Measurements from ENCODE around the gene SLC66A2. TPM values are rescaled to one million over a fixed set of nuclear protein-coding genes. Genes with fewer than 3 reads are reported as not detected.

SLC66A2 gene
- total RNA-seq, 1 experiment from 2014 or later, result 13.0 TPM

- no peak overlapping the region for H3K4me2 ChIP-seq (ENCODE audit: insufficient read depth, insufficient read length, low read length)
- no peak overlapping the region for H2BK5ac ChIP-seq (ENCODE audit: insufficient read length, low read length)
- H4K91ac ChIP-seq (ENCODE audit: insufficient read length, low read depth, low read length), result no peak overlapping the region
- H3K27me3 ChIP-seq (ENCODE audit: insufficient read depth, low read length), result no peaks in the 10 kb centered on the region
- H3K18ac ChIP-seq (ENCODE audit: insufficient read length, low read depth, low read length), result no peak overlapping the region
- no peaks in the 10 kb centered on the region for H4K20me1 ChIP-seq (ENCODE audit: control insufficient read depth, insufficient read depth, insufficient read length)
- H3K79me1 ChIP-seq (ENCODE audit: insufficient read depth, low read depth, low read length, poor library complexity, severe bottlenecking), result no peaks in the 10 kb centered on the region
- Mint-ChIP-seq H3K9me3 (peaks cover 7 to 10% of the 10 kb centered on the region in 2 experiments; a peak in 3 of 5 replicates), H3K27ac (no peak overlapping the region), H3K27me3 (ENCODE audit: low read depth) (peaks cover 2% of the 10 kb centered on the region; the same call in 1 of the 2 replicates), H3K4me1 (peaks cover 4 to 9% of the 10 kb centered on the region in 2 experiments; a peak in 3 of 4 replicates), H3K4me3 (no peak overlapping the region; a peak in 1 of 5 replicates), H3K36me3 (ENCODE audit: insufficient read depth in 1 of 3, low read depth in 3 of 3) (peaks cover 2 to 16% (median 8%) of the 10 kb centered on the region in 3 experiments; a peak in 5 of 7 replicates)
- H2BK120ac ChIP-seq (ENCODE audit: low read depth, low read length, poor library complexity, severe bottlenecking), result no peak overlapping the region
- H3K9ac ChIP-seq (ENCODE audit: extremely low read depth, insufficient read length, low read length), result no peak overlapping the region
- no peak overlapping the region for H2BK12ac ChIP-seq (ENCODE audit: insufficient read length, low read depth, low read length)
- no peak overlapping the region for H2BK15ac ChIP-seq (ENCODE audit: low read depth, low read length)
- H2BK20ac ChIP-seq (ENCODE audit: low read depth, low read length, poor library complexity, severe bottlenecking), result no peak overlapping the region
- no peaks in the 10 kb centered on the region for H3K79me2 ChIP-seq (ENCODE audit: insufficient read depth, low read length)
- no peak overlapping the region for H4K5ac ChIP-seq (ENCODE audit: insufficient read length, low read depth, low read length)
- H3K56ac ChIP-seq (ENCODE audit: insufficient read length, low read depth, low read length), result no peak overlapping the region
- H3K14ac ChIP-seq (ENCODE audit: insufficient read depth, low read length), result no peak overlapping the region; the same call in 1 of the 2 replicates
- WGBS (ENCODE audit: extremely low coverage, insufficient read length, low lambda C conversion rate), result no CpG with 5 or more reads among the region's 25 CpGs
- H3K4ac ChIP-seq (ENCODE audit: low read depth, low read length), result no peak overlapping the region
- no peak overlapping the region for H3K23ac ChIP-seq (ENCODE audit: insufficient read length, low read depth, low read length)
- H3K9me3 ChIP-seq (ENCODE audit: control insufficient read depth, low read depth, low read length), result no peaks in the 10 kb centered on the region
- TF ChIP-seq CTCF (conservative IDR thresholded peaks at IDR 0.05), result no peak
- H3K23me2 ChIP-seq (ENCODE audit: insufficient read length, low read depth, low read length, poor library complexity, severe bottlenecking), result no peaks in the 10 kb centered on the region
- no peak overlapping the region for H4K8ac ChIP-seq (replicated peaks; ENCODE audit: insufficient read length, low read depth, low read length)
- no peak overlapping the region for H2AK5ac ChIP-seq (ENCODE audit: insufficient read length, low read length)
- no peak overlapping the region for H3T11ph ChIP-seq (ENCODE audit: low read length)
- H2AFZ ChIP-seq (ENCODE audit: low read length), result no peak overlapping the region
- DNase-seq, result no peak
- no peaks in the 10 kb centered on the region for H3K4me1 ChIP-seq (ENCODE audit: insufficient read depth, low read length)
- no peak overlapping the region for H3K27ac ChIP-seq (ENCODE audit: insufficient read length, low read depth, low read length)
Measured at GRCh38 chr18:79917853-79918614, 33.4 kb downstream of the SLC66A2 start.
